IMR-90 (cell line): ENCODE data around the gene IFT25. TPM values are rescaled to one million over a fixed set of nuclear protein-coding genes. Genes with fewer than 3 reads are reported as not detected.

ENCODE experiments used
- ATAC-seq: fragments of 200-7000 bp; cut with Tn5 transposase; 2 replicates; pipeline ENCODE4 v1.9.1; 2020; ENCODE audit warnings: low read depth, mild to moderate bottlenecking, moderate library complexity
- BruUV-seq: library from RNA; stranded (reverse); fragments of 400-500 nt; replicated peaks from 2 replicates; lab custom pipeline; 2021; lab: Mats Ljungman, UMichigan
- CTCF ChIA-PET: fragments of 300-600 bp; formaldehyde crosslinking; extraction: SDS; loops from one replicate; lab custom pipeline; 2021; ENCODE audit warnings: antibody characterized with exemption; lab: Yijun Ruan, JAX
- POLR2A ChIA-PET: fragments of 300-600 bp; sonication (Branson Sonifier 250); formaldehyde crosslinking; loops from one replicate; lab custom pipeline; 2022; ENCODE audit warnings: antibody characterized with exemption; ENCODE audit not compliant: unreplicated experiment; lab: Charles Lee
- DNase-seq: peaks from one replicate; pipeline ENCODE4 v3.0.0; 2013
- H2AFZ ChIP-seq: replicated peaks from 2 replicates; pipeline ENCODE3; 2013; ENCODE audit warnings: low read length, mild to moderate bottlenecking; ENCODE audit not compliant: poor library complexity
- H2AK5ac ChIP-seq: 2 replicates; pipeline ENCODE4 v1.6.1; 2013; ENCODE audit warnings: low read depth, low read length, inconsistent platforms
- H2AK9ac ChIP-seq: replicated peaks from 2 replicates; pipeline ENCODE3; 2013; ENCODE audit warnings: mild to moderate bottlenecking, low read depth, low read length, moderate library complexity; ENCODE audit not compliant: poor library complexity
- H2BK120ac ChIP-seq: 2 replicates; pipeline ENCODE4 v1.6.1; 2013; ENCODE audit warnings: low read depth, low read length, inconsistent platforms
- H2BK15ac ChIP-seq: 3 replicates; pipeline ENCODE4 v1.6.1; 2013; ENCODE audit warnings: low read depth, low read length, inconsistent platforms
- H2BK20ac ChIP-seq: 2 replicates; pipeline ENCODE4 v1.6.1; 2013; ENCODE audit warnings: low read depth, mild to moderate bottlenecking, inconsistent platforms, low read length, moderate library complexity
- H2BK5ac ChIP-seq: 2 replicates; pipeline ENCODE4 v1.6.1; 2013; ENCODE audit warnings: mild to moderate bottlenecking, low read depth, low read length, inconsistent platforms; ENCODE audit not compliant: poor library complexity, severe bottlenecking
- H3K14ac ChIP-seq: replicated peaks from 2 replicates; pipeline ENCODE4 v1.6.1; 2013; ENCODE audit warnings: low read depth, low read length, inconsistent platforms
- H3K18ac ChIP-seq: 2 replicates; pipeline ENCODE4 v1.6.1; 2013; ENCODE audit warnings: low read depth, low read length, control low read depth
- H3K23ac ChIP-seq: 2 replicates; pipeline ENCODE4 v1.6.1; 2013; ENCODE audit warnings: low read depth, low read length, inconsistent platforms
- H3K27ac ChIP-seq: 2 replicates; pipeline ENCODE4 v1.5.1; 2013; ENCODE audit warnings: mild to moderate bottlenecking, control low read depth, low read length; ENCODE audit not compliant: insufficient read depth
- H3K27me3 ChIP-seq: 2 replicates; pipeline ENCODE4 v1.6.1; 2013; ENCODE audit warnings: low read length; ENCODE audit not compliant: control insufficient read depth, insufficient read depth
- H3K36me3 ChIP-seq: 2 replicates; pipeline ENCODE4 v1.6.1; 2013; ENCODE audit warnings: low read length, mixed read lengths; ENCODE audit not compliant: control insufficient read depth, insufficient read depth
- H3K4ac ChIP-seq: 2 replicates; pipeline ENCODE4 v1.6.1; 2013; ENCODE audit warnings: low read depth, low read length, inconsistent platforms
- H3K4me1 ChIP-seq: 2 replicates; pipeline ENCODE4 v1.6.1; 2013; ENCODE audit warnings: low read length, mixed read lengths; ENCODE audit not compliant: control insufficient read depth, insufficient read depth
- H3K4me2 ChIP-seq: 2 replicates; pipeline ENCODE4 v1.6.1; 2013; ENCODE audit warnings: low read depth, mild to moderate bottlenecking, control low read depth, low read length, moderate library complexity
- H3K4me3 ChIP-seq: 2 replicates; pipeline ENCODE4 v1.5.1; 2013; ENCODE audit warnings: low read depth, mild to moderate bottlenecking, control low read depth, low read length, moderate library complexity; ENCODE audit not compliant: insufficient read depth
- H3K56ac ChIP-seq: 2 replicates; pipeline ENCODE4 v1.6.1; 2013; ENCODE audit warnings: low read length, inconsistent platforms; ENCODE audit not compliant: insufficient read depth; ENCODE audit errors: extremely low read depth
- H3K79me1 ChIP-seq, 2 experiments: 2 replicates each; pipeline ENCODE4 v1.6.1; 2013; ENCODE audit warnings: low read length in 2 of 2, inconsistent platforms in 1 of 2, low read depth in 1 of 2
- H3K9ac ChIP-seq: 2 replicates; pipeline ENCODE4 v1.6.1; 2013; ENCODE audit warnings: low read depth, low read length, control low read depth
- H3K9me1 ChIP-seq: 2 replicates; pipeline ENCODE4 v1.6.1; 2013; ENCODE audit warnings: low read length, inconsistent platforms; ENCODE audit not compliant: insufficient read depth
- H3K9me3 ChIP-seq: 2 replicates; pipeline ENCODE4 v1.6.1; 2013; ENCODE audit warnings: low read length; ENCODE audit not compliant: control insufficient read depth, insufficient read depth
- H4K20me1 ChIP-seq: 2 replicates; pipeline ENCODE4 v1.6.1; 2013; ENCODE audit warnings: low read length, inconsistent platforms; ENCODE audit not compliant: insufficient read depth
- H4K5ac ChIP-seq: 2 replicates; pipeline ENCODE4 v1.6.1; 2013; ENCODE audit warnings: mild to moderate bottlenecking, low read depth, low read length, control low read depth
- H4K8ac ChIP-seq, 2 experiments: 2 replicates each; pipeline ENCODE4 v1.6.1; 2013; ENCODE audit warnings: low read depth in 2 of 2, low read length in 2 of 2, control low read depth in 1 of 2, inconsistent platforms in 1 of 2
- H4K91ac ChIP-seq: 2 replicates; pipeline ENCODE4 v1.6.1; 2013; ENCODE audit warnings: low read depth, low read length, inconsistent platforms; ENCODE audit not compliant: insufficient read depth
- BHLHE40 ChIP-seq: fragments of 150-350 bp; IDR thresholded peaks from 2 replicates; pipeline ENCODE4 v1.6.1; 2016; ENCODE audit warnings: mild to moderate bottlenecking, low read depth, low read length
- CEBPB ChIP-seq: IDR thresholded peaks from 2 replicates; pipeline ENCODE4 v1.6.1; 2012; ENCODE audit warnings: low read depth, low read length, improper control_type of control experiment
- CHD1 ChIP-seq: IDR thresholded peaks from 2 replicates; pipeline ENCODE4 v1.6.1; 2012; ENCODE audit warnings: low read depth, low read length, improper control_type of control experiment
- FOS ChIP-seq: fragments of 150-350 bp; IDR thresholded peaks from 2 replicates; pipeline ENCODE4 v1.6.1; 2016; ENCODE audit warnings: low read depth, low read length
- MAFK ChIP-seq: IDR thresholded peaks from 2 replicates; pipeline ENCODE4 v1.6.1; 2012; ENCODE audit warnings: low read depth, low read length, improper control_type of control experiment
- MAZ ChIP-seq: IDR thresholded peaks from 2 replicates; pipeline ENCODE4 v1.6.1; 2012; ENCODE audit warnings: low read depth, mild to moderate bottlenecking, low read length, improper control_type of control experiment, moderate library complexity, borderline replicate concordance
- MXI1 ChIP-seq: IDR thresholded peaks from 2 replicates; pipeline ENCODE4 v1.6.1; 2012; ENCODE audit warnings: low read depth, mild to moderate bottlenecking, low read length, moderate library complexity, borderline replicate concordance
- NFE2L2 ChIP-seq: fragments of 150-350 bp; IDR thresholded peaks from 2 replicates; pipeline ENCODE4 v1.6.1; 2016; ENCODE audit warnings: low read depth, mild to moderate bottlenecking, low read length
- POLR2A ChIP-seq: IDR thresholded peaks from 2 replicates; pipeline ENCODE4 v1.6.1; 2012; ENCODE audit warnings: mild to moderate bottlenecking, low read depth, low read length
- RAD21 ChIP-seq: IDR thresholded peaks from 2 replicates; pipeline ENCODE4 v1.6.1; 2012; ENCODE audit warnings: low read length, improper control_type of control experiment
- RCOR1 ChIP-seq: IDR thresholded peaks from 2 replicates; pipeline ENCODE4 v1.6.1; 2012; ENCODE audit warnings: mild to moderate bottlenecking, low read length, improper control_type of control experiment; ENCODE audit not compliant: insufficient replicate concordance
- RFX5 ChIP-seq: IDR thresholded peaks from 2 replicates; pipeline ENCODE4 v1.8.0; 2012; ENCODE audit warnings: low read depth, mild to moderate bottlenecking, low read length, moderate library complexity
- SMC3 ChIP-seq: fragments of 150-350 bp; IDR thresholded peaks from 2 replicates; pipeline ENCODE4 v1.6.1; 2016; ENCODE audit warnings: low read depth, mild to moderate bottlenecking, antibody characterized with exemption, low read length, moderate library complexity
- WGBS, 2 experiments: methylation state at CpG; one replicate each; pipeline versions ENCODE4 v1.1.5 to v1.1.7; 2013; ENCODE audit warnings: missing lambda C conversion rate in 2 of 2; ENCODE audit not compliant: insufficient read length in 1 of 2; ENCODE audit errors: extremely low coverage in 2 of 2; 5-methylcytosine and 5-hydroxymethylcytosine counted together
- dilution Hi-C: fragments of 300-500 bp; cut with HindIII; formaldehyde crosslinking; loops from one replicate; pipeline ENCODE4 v1.14.3; 2018; ENCODE audit warnings: low sequenced_read_pairs; ENCODE audit not compliant: unreplicated experiment
- in situ Hi-C: fragments of 300-500 bp; cut with MboI; formaldehyde crosslinking; loops from 3 replicates; pipeline ENCODE4 v1.14.3; 2019; ENCODE audit warnings: low sequenced_read_pairs, inconsistent platforms, mixed read lengths
- intact Hi-C: fragments of 100-400 bp; cut with micrococcal nuclease; formaldehyde crosslinking; loops from 2 replicates; pipeline ENCODE4 v1.10.0; 2022
- polyA plus RNA-seq, 3 experiments: library from polyadenylated mRNA; depleted of rRNA; stranded (reverse); fragments of >200 nt; gene quantifications; 2 replicates each; pipeline ENCODE4 v1.2.3, GENCODE V29; 2012; ENCODE audit warnings: low replicate concordance in 1 of 3
- total RNA-seq: library from RNA; depleted of rRNA; stranded (reverse); fragments of >200 nt; gene quantifications from 2 replicates; pipeline ENCODE4 v1.2.3, GENCODE V29; 2012
- TF ChIP-seq, protein P1 (sequence below): fragments of 150-350 bp; IDR thresholded peaks from 2 replicates; pipeline ENCODE4 v1.6.1; 2016; ENCODE audit warnings: low read depth, mild to moderate bottlenecking, low read length, moderate library complexity, borderline replicate concordance
- TF ChIP-seq, protein P2 (sequence below): conservative IDR thresholded peaks from 2 replicates; pipeline ENCODE4 v1.5.1; 2012; ENCODE audit warnings: mild to moderate bottlenecking, low read depth, low read length, improper control_type of control experiment
- TF ChIP-seq, protein P3 (sequence below): fragments of 150-350 bp; IDR thresholded peaks from 2 replicates; pipeline ENCODE4 v1.6.1; 2017; ENCODE audit warnings: mild to moderate bottlenecking, antibody characterized with exemption, low read length, low read depth

The IFT25 gene
- total and polyA plus RNA-seq, 2 of the 4 experiments (the other 2 are of a cell fraction), result 9.1 to 38.0 TPM

DNA sequence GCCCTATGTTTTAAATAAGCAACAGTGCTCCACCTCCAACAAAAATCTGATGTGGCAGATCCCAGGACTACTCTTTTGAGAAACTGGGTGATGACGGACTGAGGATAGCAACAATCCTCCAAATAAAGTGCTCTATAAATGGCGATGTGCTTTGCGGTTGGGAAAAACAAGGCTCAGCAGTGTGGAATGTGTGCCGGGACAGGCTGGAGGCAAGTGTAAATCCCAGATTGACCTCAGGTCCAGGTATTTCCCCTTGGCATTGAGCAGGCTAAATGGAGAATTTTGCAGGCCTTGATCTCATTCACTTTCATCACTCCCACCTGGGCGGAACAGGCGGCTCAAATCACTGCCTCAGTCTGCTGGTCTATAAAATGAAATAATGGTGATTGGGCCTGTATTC is 35.7 kb upstream of the IFT25 start:
- Histone ChIP-seq H4K8ac (no peak overlapping the region), H2AK5ac (peak overlapping the region; percentile 5; the same call in 1 of the 2 replicates), H4K91ac (no peak overlapping the region), H3K23ac (no peak overlapping the region), H2BK20ac (no peak overlapping the region), H3K79me1 (no peaks in the 10 kb centered on the region), H3K4me3 (no peak overlapping the region), H3K36me3 (no peaks in the 10 kb centered on the region), H4K5ac (no peak overlapping the region), H3K9ac (no peak overlapping the region), H3K14ac (no peak overlapping the region), H3K56ac (no peak overlapping the region), H3K9me1 (no peaks in the 10 kb centered on the region), H3K4me1 (peaks cover 2% of the 10 kb centered on the region; the same call in 1 of the 2 replicates), H4K20me1 (no peaks in the 10 kb centered on the region), H2BK15ac (no peak overlapping the region), H3K4ac (no peak overlapping the region), H3K27me3 (no peaks in the 10 kb centered on the region), H3K4me2 (no peak overlapping the region), H3K18ac (no peak overlapping the region), H2AK9ac (no peak overlapping the region), H2BK5ac (no peak overlapping the region), H3K27ac (no peak overlapping the region), H3K9me3 (no peaks in the 10 kb centered on the region), H2AFZ (peak overlapping the region; percentile 23), H2BK120ac (no peak overlapping the region)
- intact Hi-C loops (no loop called here), dilution Hi-C loops (no loop called here), in situ Hi-C loops (no loop called here)
- 90% methylated on average over 2 of the region's 6 CpGs; no CpG with 5 or more reads in 1 of the 2 experiments for WGBS, 2 experiments
- DNase-seq (no peak), ATAC-seq (no peak)
- BruUV-seq, result no TSS peak
- POLR2A ChIA-PET, result no interaction called here
- CTCF ChIA-PET, result interaction anchor here (1.1 kb wide), 1 partner anchor 11 kb away, joined by 3 read pairs; no protein-coding TSS in a partner anchor
- no peak for TF ChIP-seq POLR2A
- TF ChIP-seq MAZ, result no peak
- TF ChIP-seq, protein P1, sequence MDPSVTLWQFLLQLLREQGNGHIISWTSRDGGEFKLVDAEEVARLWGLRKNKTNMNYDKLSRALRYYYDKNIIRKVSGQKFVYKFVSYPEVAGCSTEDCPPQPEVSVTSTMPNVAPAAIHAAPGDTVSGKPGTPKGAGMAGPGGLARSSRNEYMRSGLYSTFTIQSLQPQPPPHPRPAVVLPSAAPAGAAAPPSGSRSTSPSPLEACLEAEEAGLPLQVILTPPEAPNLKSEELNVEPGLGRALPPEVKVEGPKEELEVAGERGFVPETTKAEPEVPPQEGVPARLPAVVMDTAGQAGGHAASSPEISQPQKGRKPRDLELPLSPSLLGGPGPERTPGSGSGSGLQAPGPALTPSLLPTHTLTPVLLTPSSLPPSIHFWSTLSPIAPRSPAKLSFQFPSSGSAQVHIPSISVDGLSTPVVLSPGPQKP, result no peak
- no peak for TF ChIP-seq CEBPB
- TF ChIP-seq NFE2L2, result no peak
- no peak for TF ChIP-seq BHLHE40
- TF ChIP-seq RCOR1, result no peak
- no peak for TF ChIP-seq FOS
- no peak for TF ChIP-seq MAFK
- TF ChIP-seq RAD21, result no peak
- TF ChIP-seq SMC3, result no peak
- TF ChIP-seq, protein P2, sequence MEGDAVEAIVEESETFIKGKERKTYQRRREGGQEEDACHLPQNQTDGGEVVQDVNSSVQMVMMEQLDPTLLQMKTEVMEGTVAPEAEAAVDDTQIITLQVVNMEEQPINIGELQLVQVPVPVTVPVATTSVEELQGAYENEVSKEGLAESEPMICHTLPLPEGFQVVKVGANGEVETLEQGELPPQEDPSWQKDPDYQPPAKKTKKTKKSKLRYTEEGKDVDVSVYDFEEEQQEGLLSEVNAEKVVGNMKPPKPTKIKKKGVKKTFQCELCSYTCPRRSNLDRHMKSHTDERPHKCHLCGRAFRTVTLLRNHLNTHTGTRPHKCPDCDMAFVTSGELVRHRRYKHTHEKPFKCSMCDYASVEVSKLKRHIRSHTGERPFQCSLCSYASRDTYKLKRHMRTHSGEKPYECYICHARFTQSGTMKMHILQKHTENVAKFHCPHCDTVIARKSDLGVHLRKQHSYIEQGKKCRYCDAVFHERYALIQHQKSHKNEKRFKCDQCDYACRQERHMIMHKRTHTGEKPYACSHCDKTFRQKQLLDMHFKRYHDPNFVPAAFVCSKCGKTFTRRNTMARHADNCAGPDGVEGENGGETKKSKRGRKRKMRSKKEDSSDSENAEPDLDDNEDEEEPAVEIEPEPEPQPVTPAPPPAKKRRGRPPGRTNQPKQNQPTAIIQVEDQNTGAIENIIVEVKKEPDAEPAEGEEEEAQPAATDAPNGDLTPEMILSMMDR, result no peak
- TF ChIP-seq, protein P3, sequence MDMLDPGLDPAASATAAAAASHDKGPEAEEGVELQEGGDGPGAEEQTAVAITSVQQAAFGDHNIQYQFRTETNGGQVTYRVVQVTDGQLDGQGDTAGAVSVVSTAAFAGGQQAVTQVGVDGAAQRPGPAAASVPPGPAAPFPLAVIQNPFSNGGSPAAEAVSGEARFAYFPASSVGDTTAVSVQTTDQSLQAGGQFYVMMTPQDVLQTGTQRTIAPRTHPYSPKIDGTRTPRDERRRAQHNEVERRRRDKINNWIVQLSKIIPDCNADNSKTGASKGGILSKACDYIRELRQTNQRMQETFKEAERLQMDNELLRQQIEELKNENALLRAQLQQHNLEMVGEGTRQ, result no peak
- no peak for TF ChIP-seq RFX5
- no peak for TF ChIP-seq CHD1
- no peak for TF ChIP-seq MXI1
